ENCODE measurements around the gene DYNLT4. TPM values are rescaled to one million over a fixed set of nuclear protein-coding genes. Genes with fewer than 3 reads are reported as not detected.

The DYNLT4 gene
- total and polyA plus RNA-seq, 4 donors: 0.29 to 0.50 TPM; not detected in 2

DNA sequence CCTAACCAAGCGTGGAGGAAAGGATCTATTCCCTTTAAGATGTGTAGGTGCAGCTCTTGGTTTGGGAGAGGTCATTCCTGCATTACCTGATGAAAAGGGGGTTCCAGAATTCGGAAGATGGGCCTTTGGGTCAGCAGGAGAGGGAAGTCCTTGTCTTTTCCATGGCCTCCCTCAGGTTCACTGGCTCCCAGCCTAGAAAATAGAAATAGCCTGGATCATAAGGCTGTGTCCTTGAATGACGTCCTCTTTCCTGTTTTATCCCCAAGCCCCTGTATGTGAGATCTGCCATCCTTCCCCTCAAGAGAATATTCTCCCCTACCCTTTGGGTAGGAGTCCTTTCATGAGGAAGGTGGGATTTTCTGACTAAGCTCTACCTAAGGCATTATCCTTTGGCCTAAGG, 46.3 kb downstream of the DYNLT4 start:
- H3K36me3 ChIP-seq (ENCODE audit: control insufficient read depth in 4 of 4, insufficient read depth in 3 of 4, low read depth in 1 of 4, low read length in 3 of 4): no peaks in the 10 kb centered on the region
- H3K9me3 ChIP-seq (ENCODE audit: control insufficient read depth in 4 of 4, low read length in 3 of 4): no peaks in the 10 kb centered on the region
- no peak overlapping the region for H3K9ac ChIP-seq (ENCODE audit: low read depth in 1 of 2, low read length in 2 of 2)
- H3K4me3 ChIP-seq (ENCODE audit: low read depth in 1 of 3, low read length in 3 of 3): no peak overlapping the region
- no peak for DNase-seq (ENCODE audit: low spot score)
- no peaks in the 10 kb centered on the region for H3K4me1 ChIP-seq (ENCODE audit: control insufficient read depth in 4 of 4, insufficient read depth in 4 of 4, low read length in 3 of 4)
- TF ChIP-seq SP1 (IDR thresholded peaks at IDR 0.05) (no peak), NR2F2 (IDR thresholded peaks at IDR 0.05) (no peak), HNF4A (conservative IDR thresholded peaks at IDR 0.05) (no peak), RXRA (IDR thresholded peaks at IDR 0.05) (no peak)
- TF ChIP-seq, protein P1, sequence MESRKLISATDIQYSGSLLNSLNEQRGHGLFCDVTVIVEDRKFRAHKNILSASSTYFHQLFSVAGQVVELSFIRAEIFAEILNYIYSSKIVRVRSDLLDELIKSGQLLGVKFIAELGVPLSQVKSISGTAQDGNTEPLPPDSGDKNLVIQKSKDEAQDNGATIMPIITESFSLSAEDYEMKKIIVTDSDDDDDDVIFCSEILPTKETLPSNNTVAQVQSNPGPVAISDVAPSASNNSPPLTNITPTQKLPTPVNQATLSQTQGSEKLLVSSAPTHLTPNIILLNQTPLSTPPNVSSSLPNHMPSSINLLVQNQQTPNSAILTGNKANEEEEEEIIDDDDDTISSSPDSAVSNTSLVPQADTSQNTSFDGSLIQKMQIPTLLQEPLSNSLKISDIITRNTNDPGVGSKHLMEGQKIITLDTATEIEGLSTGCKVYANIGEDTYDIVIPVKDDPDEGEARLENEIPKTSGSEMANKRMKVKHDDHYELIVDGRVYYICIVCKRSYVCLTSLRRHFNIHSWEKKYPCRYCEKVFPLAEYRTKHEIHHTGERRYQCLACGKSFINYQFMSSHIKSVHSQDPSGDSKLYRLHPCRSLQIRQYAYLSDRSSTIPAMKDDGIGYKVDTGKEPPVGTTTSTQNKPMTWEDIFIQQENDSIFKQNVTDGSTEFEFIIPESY (IDR thresholded peaks at IDR 0.05): no peak
- TF ChIP-seq, protein P2, sequence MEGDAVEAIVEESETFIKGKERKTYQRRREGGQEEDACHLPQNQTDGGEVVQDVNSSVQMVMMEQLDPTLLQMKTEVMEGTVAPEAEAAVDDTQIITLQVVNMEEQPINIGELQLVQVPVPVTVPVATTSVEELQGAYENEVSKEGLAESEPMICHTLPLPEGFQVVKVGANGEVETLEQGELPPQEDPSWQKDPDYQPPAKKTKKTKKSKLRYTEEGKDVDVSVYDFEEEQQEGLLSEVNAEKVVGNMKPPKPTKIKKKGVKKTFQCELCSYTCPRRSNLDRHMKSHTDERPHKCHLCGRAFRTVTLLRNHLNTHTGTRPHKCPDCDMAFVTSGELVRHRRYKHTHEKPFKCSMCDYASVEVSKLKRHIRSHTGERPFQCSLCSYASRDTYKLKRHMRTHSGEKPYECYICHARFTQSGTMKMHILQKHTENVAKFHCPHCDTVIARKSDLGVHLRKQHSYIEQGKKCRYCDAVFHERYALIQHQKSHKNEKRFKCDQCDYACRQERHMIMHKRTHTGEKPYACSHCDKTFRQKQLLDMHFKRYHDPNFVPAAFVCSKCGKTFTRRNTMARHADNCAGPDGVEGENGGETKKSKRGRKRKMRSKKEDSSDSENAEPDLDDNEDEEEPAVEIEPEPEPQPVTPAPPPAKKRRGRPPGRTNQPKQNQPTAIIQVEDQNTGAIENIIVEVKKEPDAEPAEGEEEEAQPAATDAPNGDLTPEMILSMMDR (IDR thresholded peaks at IDR 0.05; ENCODE audit: low read depth, low read length, missing input control): no peak
- TF ChIP-seq, protein P3, sequence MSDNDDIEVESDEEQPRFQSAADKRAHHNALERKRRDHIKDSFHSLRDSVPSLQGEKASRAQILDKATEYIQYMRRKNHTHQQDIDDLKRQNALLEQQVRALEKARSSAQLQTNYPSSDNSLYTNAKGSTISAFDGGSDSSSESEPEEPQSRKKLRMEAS (IDR thresholded peaks at IDR 0.05): no peak
- no peak overlapping the region for H3K27ac ChIP-seq (ENCODE audit: low read depth in 1 of 2, low read length in 2 of 2)
- 92% methylated on average over 3 of the region's 3 CpGs for WGBS
- H3K27me3 ChIP-seq (ENCODE audit: control insufficient read depth in 4 of 4, insufficient read depth in 4 of 4, low read length in 3 of 4): no peaks in the 10 kb centered on the region

DNA sequence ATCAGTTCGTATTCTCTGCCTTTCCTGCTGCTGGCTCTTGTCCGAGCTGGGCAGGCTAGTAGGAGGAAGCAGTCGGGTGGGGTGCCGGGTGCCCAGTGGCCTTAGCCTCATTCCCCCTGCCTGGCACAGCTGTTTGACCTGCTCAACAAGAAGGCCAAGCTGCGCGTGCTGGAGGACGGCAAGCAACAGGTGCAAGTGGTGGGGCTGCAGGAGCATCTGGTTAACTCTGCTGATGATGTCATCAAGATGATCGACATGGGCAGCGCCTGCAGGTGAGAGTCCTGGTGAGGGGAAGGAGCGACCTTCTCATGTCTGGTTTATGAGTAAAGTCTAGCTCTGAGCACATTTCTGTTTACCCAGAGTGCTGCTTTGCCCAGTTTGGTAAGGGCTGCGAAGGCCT, 48.1 kb downstream of the DYNLT4 start:
- H3K27me3 ChIP-seq (ENCODE audit: control insufficient read depth in 4 of 4, insufficient read depth in 4 of 4, low read length in 3 of 4): no peaks in the 10 kb centered on the region
- no peaks in the 10 kb centered on the region for H3K4me1 ChIP-seq (ENCODE audit: control insufficient read depth in 4 of 4, insufficient read depth in 4 of 4, low read length in 3 of 4)
- DNase-seq (ENCODE audit: low spot score): no peak
- no peaks in the 10 kb centered on the region for H3K9me3 ChIP-seq (ENCODE audit: control insufficient read depth in 4 of 4, low read length in 3 of 4)
- H3K27ac ChIP-seq (ENCODE audit: low read depth in 1 of 2, low read length in 2 of 2): no peak overlapping the region
- TF ChIP-seq JUND (IDR thresholded peaks at IDR 0.05) (no peak), TAF1 (conservative IDR thresholded peaks at IDR 0.05) (no peak), GABPA (IDR thresholded peaks at IDR 0.05 in 1 of 2, conservative IDR thresholded peaks at IDR 0.05 in 1 of 2) (no peak), RXRA (IDR thresholded peaks at IDR 0.05) (no peak), YY1 (IDR thresholded peaks at IDR 0.05) (no peak), EGR1 (IDR thresholded peaks at IDR 0.05; ENCODE audit: low read depth in 2 of 2) (no peak), SP1 (IDR thresholded peaks at IDR 0.05) (no peak)
- TF ChIP-seq, protein P2 (IDR thresholded peaks at IDR 0.05; ENCODE audit: low read depth, low read length, missing input control): no peak
- TF ChIP-seq, protein P3 (IDR thresholded peaks at IDR 0.05): no peak
- no peak overlapping the region for H3K9ac ChIP-seq (ENCODE audit: low read depth in 1 of 2, low read length in 2 of 2)
- no peak overlapping the region for H3K4me3 ChIP-seq (ENCODE audit: low read depth in 1 of 3, low read length in 3 of 3)
- 91% methylated on average over 11 of the region's 11 CpGs for WGBS
- no peaks in the 10 kb centered on the region for H3K36me3 ChIP-seq (ENCODE audit: control insufficient read depth in 4 of 4, insufficient read depth in 3 of 4, low read depth in 1 of 4, low read length in 3 of 4)
